HG02852 (cell line): ENCODE measurements around the gene HERC3.
"Not testable (repeated sequence)": the region's sequence is repeated elsewhere in the genome, so short reads cannot be mapped to it uniquely, and the experiment has no call there.

ENCODE experiments used
- ATAC-seq: cut with Tn5 transposase; IDR thresholded peaks from one replicate; pipeline ENCODE4 v1.9.1; 2021; ENCODE audit warnings: mild to moderate bottlenecking, moderate library complexity; ENCODE audit not compliant: unreplicated experiment

Gene HERC3

DNA sequence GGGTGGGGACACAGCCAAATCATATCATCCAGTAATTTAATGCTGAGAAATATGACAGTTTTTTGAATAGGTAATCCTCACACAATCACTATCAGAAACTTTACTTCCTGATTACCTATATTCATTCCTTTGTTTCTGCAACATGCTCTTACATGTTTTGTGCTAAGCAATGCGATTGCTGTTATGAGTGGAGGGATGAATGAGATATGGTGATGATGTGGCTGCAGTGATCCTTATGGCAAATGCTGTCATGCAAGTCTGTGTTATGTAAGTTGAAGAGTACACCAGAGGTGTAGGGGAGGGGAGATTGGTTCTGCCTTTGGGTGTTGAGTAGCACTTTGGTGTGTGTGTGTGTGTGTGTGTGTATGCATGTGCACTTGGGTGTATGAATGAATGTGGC is 14.6 kb downstream of the HERC3 start:
- no peak for ATAC-seq

DNA sequence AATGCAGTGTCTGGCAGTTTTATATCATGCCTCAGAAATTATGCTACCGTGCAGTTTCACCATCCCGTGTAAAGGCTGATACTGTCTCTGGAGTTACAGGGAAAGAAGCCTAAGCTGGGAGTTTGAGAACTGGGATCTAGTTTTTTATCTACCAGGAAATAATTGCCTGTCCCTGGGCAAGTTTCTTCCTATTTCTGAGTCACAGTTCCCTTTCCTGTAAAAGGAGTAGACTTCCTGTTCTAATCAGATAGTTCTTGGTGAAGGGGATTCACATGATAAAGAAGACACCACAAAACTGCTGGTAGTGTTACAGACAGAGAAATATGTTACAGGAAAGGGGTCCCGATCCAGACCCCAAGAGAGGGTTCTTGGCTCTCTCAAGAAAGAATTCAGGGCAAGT is 17.1 kb downstream of the HERC3 start:
- ATAC-seq: no peak

DNA sequence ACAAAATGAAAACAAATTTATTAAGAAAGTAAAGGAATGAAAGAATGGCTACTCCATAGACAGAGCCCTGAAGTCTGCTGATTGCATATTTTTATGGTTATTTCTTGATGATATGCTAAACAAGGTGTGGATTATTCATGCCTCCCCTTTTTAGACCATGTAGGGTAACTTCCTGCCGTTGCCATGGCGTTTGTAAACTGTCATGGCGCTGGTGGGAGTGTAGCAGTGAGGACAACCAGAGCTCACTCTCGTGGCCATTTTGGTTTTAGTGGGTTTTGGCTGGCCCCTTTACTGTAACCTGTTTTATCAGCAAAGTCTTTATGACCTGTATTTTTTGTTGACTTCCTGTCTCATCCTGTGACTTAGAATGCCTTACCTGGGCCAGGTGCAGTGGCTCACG is 17.5 kb downstream of the HERC3 start:
- not testable (repeated sequence) for ATAC-seq

DNA sequence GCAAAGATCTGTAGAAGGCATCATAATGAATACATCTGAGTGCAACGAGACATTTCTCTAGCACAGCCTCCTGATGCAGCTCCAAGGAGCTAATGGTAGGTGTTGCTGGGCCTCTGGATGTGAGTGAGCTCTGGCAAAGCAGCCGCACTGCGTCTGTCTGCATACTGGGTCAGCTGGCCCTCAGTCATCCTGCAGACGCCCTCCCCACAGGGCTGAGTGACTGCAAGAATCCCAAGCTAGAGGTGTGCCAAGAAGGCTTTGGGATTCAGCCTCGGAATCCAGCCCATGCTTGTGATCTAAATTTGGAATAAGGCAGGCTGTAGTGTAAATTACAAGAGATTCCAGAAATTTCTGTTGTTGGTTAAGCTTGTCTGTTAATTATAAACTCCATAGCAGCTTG is 18.5 kb downstream of the HERC3 start:
- no peak for ATAC-seq

DNA sequence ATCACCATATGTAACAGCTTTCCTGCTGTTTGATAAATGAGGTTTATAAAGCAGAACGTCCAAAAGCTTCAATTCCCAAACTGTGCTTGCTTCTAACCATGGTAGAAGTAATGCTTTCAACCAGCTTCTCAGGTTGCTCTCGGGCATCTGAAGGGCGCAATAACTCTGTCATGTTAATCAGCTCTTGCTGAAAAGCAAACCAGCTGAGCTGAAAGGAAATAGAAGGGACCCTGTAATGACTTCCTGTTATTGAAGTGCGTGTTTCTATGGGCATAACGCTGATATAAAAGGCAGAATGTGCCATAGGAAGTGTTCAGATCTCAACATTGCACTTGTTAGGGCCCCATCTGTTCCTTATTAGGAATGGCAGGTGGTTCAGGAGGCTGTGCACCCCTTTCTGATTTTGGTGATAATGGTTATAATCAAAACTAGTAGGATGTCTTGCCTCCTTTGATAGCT is 21.2 kb downstream of the HERC3 start:
- ATAC-seq: no peak

DNA sequence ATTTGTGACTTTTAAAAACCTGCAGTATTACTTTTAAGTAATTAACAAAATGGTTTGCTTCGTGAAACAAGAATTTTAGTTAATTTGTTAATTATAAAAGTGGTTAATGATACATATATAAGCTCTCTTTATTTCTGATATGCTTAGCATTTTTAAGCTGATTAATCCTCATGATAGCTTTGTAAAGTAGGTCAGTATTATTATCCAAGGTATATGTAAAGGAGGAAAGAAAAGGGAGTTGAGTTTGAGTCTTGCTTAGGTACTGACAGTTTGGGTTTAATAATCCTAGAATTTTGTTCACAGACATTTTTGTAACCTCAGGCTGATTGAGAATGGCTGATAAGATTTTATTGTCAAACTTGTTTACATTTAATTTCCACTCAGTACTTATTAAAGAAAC is 21.8 kb downstream of the HERC3 start:
- ATAC-seq: no peak

DNA sequence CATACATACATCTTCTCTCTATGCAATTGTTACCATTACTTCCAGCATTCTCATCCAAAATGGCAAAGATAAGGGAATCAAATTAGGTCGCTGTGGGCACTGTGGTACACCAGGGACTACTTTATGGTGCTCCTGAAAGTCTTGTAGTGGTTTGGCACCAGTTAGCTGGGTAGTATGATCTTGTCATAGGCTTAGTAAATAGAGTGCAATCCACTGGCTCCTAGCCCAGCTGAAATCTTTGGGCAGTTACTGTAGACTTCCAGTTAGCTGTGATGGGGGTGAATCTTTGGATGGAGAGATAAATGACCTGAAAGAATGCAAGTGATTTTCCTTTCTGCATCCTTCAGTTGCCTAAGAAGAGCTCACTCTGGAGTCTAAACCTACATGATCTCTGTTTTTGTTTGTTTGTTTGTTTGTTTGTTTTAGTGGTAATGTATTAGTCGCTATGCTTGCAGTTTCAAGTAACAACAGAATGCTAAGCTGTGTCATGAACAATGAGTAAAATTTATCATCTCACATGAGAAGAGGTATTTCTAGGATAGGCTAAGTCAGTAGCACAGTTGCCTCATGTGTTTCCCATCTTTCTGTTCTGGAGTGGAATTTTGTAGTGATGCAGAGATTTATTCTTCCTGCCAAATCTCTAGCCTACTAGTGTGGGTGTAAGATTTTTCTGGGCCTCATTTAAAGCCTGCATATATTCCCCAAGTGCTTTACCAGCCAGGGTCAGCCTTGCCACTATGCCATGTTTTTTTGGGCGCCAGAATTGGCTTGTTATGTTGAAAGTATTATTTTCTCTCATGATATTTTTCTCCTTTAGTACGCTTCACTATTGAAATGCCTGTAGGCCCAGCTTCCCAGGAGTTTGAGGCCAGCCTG is 24.2 kb downstream of the HERC3 start:
- no peak for ATAC-seq

DNA sequence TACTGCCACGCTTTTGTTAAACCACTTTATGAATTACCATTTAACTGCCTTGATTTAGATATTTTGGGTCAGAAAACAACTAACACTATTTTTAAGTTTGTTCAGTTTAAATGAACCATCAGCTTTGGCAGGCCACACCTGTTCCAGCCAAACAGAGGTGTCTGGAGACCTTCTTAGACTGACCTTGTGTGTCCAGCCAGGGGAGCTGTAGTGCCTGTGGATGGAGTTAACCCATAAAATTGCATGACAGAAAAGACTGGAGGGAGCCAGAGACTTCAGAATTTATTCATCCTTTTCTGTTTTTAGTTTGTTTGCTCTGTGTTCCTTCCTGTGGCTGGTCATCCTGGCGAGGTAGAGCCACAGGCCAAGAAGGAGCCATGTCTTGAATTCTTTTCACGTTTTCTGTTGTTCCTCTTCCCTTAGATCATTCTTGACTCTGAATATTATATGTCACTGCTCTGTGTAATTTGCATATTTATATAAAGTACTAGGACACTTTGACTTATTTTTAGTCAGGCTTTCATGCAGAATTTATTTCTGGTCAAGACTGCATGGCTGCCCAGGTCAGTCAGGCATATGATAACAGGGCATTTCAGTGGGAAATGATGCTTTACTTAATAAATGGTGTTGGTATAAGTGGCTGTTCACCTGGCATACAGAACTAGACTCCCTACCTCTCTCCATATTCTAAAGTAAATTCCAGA is 26.7 kb downstream of the HERC3 start:
- no peak for ATAC-seq

DNA sequence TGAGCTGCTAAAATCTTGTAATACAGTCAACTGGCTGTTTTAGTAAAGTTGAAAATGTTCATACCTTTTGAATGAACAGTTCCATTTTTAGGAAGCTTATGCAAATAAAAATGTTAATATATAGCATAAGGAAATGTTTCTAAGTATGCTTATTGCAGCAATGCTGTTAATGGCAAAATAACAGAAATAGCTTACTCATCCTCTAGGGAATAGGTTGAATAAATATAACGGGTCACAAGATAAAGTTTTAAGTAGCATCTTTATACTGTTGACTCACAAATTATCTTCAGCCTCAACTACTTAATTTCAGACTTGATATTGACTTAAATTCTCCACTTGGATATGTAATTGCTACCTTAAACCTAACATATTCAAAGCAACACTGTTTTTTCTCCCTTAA is 27.7 kb downstream of the HERC3 start:
- no peak for ATAC-seq

DNA sequence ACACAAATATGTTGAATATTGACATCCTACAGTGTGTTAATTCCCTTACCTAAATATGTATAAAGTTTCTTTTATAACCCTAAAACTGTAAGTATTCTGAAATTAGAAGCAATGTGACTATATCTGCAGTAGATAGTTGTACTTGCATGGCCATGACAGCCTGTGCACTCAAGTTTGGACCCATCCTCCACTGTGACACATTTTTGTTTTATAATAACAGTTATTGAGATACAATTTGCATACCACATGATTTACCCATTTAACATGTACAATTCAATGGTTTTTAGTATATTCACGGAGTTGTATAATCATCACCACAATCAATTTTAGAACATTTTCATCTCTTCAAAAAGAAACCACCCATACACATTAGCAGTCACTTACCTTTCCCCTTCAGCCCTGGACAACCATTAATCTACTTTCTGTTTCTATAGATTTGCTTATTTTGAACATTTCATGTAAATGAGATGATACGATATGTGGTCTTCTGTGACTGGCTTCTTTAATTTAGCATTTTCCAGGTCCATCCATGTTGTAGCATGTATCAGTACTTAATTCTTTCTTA is 29.6 kb downstream of the HERC3 start:
- no peak for ATAC-seq

DNA sequence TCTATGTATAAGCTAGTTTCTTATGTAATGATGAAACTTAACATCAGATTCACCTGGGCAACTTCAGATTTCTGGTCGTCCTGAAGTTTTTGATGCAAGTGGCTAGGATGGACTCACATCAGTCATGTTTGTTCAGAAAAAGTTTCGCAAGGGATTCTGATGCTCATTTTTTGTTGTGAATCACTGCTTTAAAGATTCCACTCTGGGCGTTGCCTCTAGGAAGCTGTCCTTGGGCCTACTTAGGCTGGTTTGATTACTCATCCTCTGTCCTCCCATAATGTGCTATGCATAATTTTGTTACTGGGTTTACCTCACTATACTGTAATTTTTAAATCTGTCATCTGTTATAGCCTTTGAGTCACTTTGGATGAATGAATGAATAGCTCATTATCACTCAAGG is 30.8 kb downstream of the HERC3 start:
- ATAC-seq: no peak

DNA sequence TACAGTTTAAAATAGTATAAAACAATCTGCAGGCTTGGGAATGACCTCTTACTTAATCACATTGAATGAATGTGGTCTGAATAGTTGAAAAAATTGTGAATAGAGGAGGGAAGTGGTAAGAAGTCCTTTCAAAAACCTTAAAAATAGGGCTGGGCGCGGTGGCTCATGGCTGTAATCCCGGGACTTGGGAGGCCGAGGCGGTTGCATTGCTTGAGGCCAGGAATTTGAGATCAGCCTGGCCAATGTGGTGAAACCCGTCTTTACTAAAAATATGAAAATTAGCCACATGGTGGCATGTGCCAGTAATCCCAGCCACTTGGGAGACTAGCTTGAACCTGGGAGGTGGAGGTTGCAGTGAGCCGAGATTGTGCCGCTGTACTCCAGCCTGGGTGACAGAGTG is 36.5 kb downstream of the HERC3 start:
- no peak for ATAC-seq

DNA sequence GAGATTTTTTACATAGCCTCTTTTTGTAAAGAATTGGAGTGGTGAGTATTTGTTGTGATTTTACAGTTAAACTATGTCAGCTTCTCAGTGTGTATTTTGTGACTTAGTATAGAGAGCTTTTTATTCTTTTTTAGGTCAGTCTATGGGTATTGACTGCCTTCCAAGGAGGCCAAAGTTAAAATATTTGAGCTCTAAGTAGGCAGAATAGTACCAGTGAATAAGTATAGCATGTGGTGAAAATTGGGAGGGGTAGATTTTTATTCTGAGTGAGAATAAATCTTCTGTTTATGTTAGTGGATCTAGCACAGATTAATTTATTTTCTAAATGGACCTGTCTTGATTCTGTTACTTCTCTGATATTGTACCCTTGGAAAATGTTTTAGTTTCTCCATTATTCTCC is 37.5 kb downstream of the HERC3 start:
- ATAC-seq: no peak

DNA sequence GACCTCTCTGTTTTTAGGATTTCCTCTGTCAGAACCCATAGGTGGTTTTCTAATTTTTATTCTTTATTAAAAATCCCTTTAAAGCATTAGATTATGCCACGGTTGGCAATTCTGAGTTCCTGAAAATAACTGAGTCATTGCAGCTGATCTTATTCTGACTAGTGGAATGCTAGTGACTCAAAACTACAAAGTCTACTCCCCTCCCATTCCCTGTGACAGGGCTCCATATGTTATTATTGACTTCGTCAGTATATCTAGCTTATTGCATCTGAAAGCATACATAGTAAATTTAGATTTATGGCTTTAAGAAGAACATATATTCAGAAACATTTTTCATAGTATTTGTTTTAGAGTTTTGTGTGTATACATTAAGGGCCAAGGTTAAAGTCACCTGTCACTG is 38.5 kb downstream of the HERC3 start:
- no peak for ATAC-seq

DNA sequence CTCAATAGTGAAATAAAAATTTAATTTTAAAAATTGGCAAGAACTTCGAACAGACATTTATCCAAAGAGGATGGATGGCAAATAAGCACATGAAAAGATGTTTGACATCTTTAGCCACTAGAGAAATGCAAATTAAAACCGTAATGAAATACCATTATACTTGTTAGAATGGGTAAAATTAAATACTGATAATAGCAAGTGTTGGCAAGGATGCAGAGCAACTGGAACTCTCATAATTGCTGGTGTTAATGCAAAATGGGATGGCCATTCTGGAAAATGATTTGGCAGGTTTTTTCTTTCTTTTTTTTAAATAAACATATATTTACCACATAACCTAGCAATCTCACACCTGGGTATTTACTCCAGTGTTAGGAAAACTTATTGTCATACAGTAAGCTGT is 51.7 kb downstream of the HERC3 start:
- no peak for ATAC-seq

DNA sequence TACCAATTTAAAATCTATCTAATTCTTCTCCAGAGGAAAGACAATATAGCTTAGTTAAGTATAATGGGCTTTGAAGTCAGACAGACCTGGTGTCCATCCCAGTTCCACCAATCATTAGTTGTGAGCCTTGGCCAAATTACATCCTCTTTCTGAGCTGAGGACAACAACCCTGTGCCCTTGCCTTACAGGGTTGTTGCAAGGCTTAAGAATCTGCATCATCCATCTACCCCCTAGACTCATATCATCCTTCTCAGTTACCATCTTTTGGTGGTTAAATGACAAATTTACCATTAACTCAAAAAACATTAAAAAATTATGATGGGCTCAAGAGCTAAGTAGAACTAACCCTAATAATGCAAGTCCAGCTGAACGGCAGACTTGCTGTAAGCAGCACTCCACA is 53.7 kb downstream of the HERC3 start:
- ATAC-seq: no peak

DNA sequence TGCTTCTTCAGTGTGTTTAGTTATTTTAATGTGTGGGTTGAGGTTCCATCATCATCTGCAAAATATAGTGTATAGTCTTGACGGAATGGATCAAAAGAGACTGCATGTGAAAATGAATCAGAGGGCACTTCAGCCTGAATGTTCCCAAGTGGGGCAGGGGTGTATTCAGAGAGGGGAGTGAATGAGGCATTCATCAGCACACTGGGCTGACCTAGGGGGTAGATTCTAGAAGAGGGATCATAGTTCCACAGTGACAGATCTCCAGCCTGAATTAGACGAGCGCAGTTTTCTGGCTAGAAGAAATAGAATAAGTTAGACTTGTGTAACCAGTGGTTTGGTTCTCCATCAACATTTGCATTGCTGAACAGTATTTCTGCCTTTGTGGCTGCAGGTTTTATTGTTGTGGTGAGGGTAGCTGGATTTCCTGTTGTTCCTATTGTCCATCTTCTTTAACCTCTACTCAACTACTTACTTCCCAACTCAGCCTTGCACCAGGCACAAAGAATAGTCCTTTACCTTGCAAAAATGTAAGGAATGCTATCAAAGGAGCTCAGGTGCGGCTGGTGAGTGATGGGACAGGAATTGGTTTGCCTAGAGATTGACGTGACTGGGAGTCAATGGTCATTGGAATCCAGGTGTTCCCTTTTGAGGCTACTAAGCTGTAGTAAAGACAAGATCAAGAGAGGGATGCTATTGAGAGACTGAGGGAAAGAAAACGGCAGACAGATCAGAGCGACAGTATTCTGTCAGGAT is 54.4 kb downstream of the HERC3 start:
- no peak for ATAC-seq

DNA sequence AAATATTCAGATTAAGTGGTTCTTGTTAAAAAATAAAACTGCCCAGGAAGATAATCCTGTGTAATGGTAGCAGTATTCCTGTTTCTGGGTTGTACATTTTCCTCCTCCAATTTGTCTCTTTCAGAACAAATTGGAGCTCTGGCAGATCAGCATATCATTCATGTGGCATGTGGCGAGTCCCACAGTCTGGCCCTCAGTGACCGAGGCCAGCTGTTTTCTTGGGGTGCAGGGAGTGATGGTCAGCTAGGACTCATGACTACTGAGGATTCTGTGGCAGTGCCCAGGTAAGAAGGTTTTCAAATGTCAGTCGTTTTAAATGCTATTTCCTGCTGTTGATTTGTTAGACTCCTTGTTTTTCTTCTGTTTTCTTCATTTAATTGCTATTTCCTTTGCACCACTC is 57.4 kb downstream of the HERC3 start:
- no peak for ATAC-seq

DNA sequence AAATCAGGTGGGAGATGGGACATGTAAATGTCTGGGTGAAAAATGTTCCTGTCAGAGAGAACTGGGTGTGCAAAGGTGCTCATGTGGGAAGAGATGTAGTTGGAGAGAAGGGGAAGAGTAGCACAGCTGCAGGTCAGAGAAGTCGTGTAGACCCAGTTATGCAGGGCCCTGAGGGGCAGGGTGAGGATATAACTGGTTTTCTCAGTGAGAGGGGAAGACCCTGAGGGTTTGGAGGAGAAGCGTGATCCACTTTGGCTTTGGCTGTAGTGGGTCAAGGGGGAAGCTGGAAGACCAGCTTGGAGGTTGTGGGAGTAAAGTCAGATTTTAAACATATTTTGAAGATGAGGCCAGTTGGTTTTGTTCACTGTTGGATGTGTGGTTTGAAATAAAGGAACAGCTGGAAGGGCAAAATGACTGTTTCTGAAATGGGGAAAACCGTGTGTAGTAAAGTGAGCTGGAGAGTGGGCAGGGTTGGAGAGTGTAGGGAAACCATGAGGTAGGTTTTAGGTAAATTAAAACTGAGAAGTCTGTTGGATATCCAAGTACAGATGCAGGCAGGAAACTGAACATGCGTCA is 61.2 kb downstream of the HERC3 start:
- no peak for ATAC-seq

DNA sequence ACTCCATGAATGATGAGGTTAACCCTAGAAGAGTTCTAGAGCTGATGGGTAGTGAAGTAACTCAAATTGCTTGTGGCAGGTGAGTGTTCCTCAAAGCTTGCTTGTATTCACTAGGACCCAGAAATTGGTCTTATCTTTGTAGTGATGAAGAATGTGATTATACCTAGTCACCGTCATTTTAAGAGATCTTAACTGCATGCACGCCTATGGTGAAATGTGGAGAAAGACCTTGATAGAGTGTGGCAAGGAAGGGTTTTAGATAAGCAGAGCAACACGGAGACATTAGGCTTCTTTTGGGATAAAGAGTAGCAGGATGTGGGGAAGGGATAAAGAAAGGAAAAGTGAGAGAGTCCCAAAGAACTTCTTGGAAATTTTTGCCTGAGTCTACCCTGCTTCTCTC is 62.9 kb downstream of the HERC3 start:
- no peak for ATAC-seq
